Spleen (tissue), 7 donors: ENCODE data around the gene ISY1.

ENCODE experiments used
- POLR2A ChIP-seq, 3 donors: fragments of 450-650 bp; IDR thresholded peaks; one replicate each; pipeline ENCODE4 v1.5.1; 2017; ENCODE audit warnings: antibody characterized with exemption in 3 of 3, mild to moderate bottlenecking in 1 of 3
- POLR2AphosphoS5 ChIP-seq, 3 donors: sonication (generic); formaldehyde crosslinking; IDR thresholded peaks; one replicate each; pipeline ENCODE4 v1.5.1; 2017; ENCODE audit warnings: antibody characterized with exemption in 3 of 3
- TF ChIP-seq, protein P1 (sequence below), 11 experiments: fragments of 200-600 bp in 7 of 11; fragments of 450-650 bp in 4 of 11; sonication (generic) in 4 of 11; IDR thresholded peaks in 8 of 11; conservative IDR thresholded peaks in 3 of 11; 1 replicate in 7 of 11; 2 replicates in 4 of 11; pipeline versions ENCODE4 v1.4.0 to v1.8.0; 2016 to 2021; ENCODE audit warnings: antibody characterized with exemption in 11 of 11, inconsistent platforms in 4 of 11, mild to moderate bottlenecking in 1 of 11
- donor health status: DM: no; HTN: no; CAD: no; lungs with moderate emphysema.
- donor health status: DM: no; HTN: no; CAD: no.
- donor health status: DM: no; HTN: no; CAD: no.

DNA sequence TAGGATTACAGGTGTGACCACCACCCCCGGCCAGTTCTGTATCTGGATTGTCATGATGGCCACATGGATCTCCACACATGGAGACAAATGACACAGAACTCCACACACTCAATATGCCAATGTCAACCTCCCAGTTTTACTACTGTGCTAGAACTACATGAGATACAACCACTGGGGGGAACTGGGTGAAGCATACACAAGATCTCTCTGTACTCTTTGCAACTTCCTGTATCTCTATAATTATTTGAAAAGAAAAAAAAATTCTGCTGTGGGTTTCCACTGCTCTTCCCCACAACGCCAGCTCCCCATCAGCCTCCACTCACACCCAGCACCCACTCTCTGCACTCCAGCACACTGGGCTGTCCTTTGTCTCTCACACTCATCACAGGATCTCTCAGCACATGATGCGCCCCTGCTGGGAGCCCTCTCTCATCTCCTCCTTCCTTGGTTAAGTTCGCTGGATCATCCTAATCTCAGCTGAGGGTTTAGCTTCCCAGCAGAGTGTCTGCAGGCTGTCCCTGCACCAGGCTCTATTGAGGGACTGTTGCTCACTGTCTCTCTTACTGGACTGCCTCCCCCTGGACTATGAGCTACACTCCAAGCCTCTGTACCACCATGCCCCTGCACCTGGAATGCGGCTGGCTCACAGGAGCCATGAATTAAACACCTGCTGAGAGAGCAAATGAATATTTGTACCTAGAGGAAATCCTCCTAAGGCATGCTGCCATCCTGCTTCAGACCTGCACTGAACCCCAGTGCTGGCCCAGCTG lies 28.6 kb downstream of the ISY1 start:
- TF ChIP-seq, protein P1, sequence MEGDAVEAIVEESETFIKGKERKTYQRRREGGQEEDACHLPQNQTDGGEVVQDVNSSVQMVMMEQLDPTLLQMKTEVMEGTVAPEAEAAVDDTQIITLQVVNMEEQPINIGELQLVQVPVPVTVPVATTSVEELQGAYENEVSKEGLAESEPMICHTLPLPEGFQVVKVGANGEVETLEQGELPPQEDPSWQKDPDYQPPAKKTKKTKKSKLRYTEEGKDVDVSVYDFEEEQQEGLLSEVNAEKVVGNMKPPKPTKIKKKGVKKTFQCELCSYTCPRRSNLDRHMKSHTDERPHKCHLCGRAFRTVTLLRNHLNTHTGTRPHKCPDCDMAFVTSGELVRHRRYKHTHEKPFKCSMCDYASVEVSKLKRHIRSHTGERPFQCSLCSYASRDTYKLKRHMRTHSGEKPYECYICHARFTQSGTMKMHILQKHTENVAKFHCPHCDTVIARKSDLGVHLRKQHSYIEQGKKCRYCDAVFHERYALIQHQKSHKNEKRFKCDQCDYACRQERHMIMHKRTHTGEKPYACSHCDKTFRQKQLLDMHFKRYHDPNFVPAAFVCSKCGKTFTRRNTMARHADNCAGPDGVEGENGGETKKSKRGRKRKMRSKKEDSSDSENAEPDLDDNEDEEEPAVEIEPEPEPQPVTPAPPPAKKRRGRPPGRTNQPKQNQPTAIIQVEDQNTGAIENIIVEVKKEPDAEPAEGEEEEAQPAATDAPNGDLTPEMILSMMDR (IDR thresholded peaks at IDR 0.05 in 8 of 11, conservative IDR thresholded peaks at IDR 0.05 in 3 of 11): no peak
- TF ChIP-seq POLR2AphosphoS5 (IDR thresholded peaks at IDR 0.05) (no peak), POLR2A (IDR thresholded peaks at IDR 0.05) (no peak)
